Embryonic facial prominence (tissue), 1 donor: ENCODE results near the gene NFATC2.
"Not testable (repeated sequence)": the region's sequence is repeated elsewhere in the genome, so short reads cannot be mapped to it uniquely, and the experiment has no call there.

Experiments
- DNase-seq: peaks from one replicate; pipeline ENCODE4 v3.0.0-alpha.2; 2016; ENCODE audit errors: extremely low spot score

Gene NFATC2

GRCh38 chr20:51495291-51495690, 47.2 kb downstream of the NFATC2 start:
- DNase-seq, result no peak

GRCh38 chr20:51494241-51495110, 48.0 kb downstream of the NFATC2 start:
- DNase-seq, result no peak

- no peak for DNase-seq
These were observed 49.1 kb downstream of the NFATC2 start for GRCh38 chr20:51493346-51493791.

GRCh38 chr20:51492167-51493092, 50.1 kb downstream of the NFATC2 start:
- no peak for DNase-seq

DNA sequence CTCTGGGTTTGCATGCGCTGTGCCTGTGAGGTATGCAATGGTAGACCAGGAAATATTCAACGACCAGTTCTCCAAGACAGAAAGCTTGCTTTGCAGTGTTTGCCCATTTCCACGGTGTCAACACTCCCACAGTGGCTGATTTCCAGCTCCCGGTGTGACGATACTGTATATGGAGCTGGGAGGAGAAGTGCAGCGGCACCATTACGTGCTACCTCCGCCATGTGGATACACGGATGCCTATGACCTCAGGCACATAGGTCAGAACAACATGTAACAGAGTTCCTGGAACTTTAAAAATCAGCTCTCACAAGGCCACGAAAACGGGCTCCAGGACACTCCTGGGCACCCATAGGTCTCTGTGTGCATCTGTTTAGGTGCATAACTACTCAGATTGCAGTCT, 51.1 kb downstream of the NFATC2 start:
- no peak for DNase-seq

GRCh38 chr20:51490635-51491034, 51.9 kb downstream of the NFATC2 start:
- DNase-seq, result no peak

GRCh38 chr20:51489611-51490010, 52.9 kb downstream of the NFATC2 start:
- no peak for DNase-seq

DNA sequence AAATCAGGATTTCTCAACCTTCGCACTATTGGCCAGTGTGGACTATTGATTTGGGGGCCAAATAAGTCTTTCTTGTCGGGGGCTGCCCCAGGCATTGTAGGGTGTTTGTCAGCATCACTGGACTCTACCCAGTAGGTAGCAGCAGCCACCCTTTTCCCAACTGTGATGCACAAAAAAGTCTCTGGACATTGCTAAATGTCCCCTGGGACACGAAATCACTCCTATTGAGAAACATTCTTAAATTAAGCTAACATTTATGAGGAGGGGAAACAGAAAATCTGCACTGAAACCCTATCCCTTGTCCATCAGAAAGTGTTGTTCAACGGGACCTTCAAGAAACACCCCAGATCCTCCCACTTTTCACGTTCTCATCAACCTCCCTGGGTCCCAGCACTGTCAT, 54.2 kb downstream of the NFATC2 start:
- no peak for DNase-seq

GRCh38 chr20:51487565-51488268, 54.8 kb downstream of the NFATC2 start:
- peak; percentile 42 for DNase-seq

DNA sequence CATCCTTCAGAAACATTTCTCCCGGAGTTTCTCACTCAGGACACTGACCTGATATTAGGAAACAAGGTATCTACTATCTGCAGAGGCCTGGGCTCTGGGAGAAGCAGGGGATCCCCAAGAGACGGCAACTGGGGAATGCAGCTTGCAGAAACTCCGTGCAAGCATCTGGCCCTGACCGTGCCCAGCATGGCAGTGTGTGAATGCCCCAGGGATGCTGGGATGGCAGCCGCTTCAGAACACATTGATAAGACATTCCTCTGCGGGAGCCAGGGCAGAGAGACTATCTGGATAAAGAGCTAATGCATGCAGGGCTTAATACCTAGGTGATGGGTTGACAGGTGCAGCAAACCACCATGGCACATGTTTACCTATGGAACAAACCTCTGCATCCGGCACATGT, 55.4 kb downstream of the NFATC2 start:
- DNase-seq, result no peak

GRCh38 chr20:51486197-51487005, 56.1 kb downstream of the NFATC2 start:
- DNase-seq, result no peak

GRCh38 chr20:51484831-51485230, 57.7 kb downstream of the NFATC2 start:
- DNase-seq, result no peak

DNA sequence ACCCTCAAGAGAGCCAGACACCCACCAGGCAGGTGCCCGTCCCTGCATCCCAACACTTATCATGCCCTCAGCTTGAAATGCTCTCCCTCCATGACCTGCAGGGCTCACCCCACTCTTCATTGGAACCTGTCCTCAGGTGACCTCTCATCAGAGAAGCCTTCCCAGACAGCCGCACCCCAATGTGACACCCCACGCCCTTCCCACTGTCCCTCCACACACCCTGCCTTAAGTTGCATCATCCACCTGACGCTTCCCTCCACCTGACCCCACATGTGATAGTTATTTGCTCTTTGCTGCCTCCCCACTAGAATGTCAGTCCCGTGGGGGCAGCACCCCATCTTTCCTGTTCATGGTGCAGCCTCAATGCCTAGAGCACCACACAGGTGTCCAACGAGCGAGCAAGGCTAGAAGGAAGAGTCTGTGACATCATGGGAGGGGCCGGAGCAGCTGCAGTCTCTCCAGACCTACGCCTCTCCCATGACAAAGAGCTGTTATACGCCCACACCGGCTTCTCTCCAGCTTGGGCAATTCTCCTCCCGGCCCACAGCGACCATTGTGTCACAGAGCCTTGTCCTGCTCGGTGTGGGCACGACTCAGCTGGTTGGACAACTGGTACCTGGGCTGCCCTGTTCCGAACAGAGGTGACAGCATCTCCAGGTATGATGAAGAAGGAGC, 58.2 kb downstream of the NFATC2 start:
- DNase-seq, result no peak

DNA sequence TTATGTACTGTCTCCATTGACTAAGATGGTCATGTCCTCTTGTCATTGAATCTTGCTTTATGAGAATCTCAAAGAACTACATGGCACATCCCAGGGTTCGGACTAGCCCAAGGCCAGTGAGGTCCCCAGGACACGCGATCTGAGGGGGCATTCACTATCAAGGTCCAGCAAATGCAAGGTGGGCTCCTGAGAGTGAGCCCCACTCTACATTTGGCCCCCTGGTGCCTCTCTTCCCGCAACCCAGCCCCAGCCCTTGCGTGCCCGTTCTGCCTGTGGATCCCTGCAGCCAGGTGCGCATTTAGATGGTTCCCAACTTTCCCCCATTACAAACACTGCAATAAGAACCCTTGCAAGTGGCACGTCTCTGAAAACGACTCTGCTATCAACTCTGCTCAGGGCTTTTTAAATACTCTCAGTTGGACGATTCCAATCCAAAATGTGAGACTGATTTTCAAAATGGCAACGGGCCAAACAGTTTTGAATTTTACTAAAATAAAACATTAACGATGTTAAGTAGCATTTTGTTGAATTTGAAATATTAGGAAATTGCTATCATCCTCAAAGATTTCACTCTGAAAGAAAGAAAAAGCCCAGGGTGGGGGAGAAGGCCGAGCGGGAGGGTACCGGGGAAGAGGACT, 59.6 kb downstream of the NFATC2 start:
- DNase-seq, result no peak

DNA sequence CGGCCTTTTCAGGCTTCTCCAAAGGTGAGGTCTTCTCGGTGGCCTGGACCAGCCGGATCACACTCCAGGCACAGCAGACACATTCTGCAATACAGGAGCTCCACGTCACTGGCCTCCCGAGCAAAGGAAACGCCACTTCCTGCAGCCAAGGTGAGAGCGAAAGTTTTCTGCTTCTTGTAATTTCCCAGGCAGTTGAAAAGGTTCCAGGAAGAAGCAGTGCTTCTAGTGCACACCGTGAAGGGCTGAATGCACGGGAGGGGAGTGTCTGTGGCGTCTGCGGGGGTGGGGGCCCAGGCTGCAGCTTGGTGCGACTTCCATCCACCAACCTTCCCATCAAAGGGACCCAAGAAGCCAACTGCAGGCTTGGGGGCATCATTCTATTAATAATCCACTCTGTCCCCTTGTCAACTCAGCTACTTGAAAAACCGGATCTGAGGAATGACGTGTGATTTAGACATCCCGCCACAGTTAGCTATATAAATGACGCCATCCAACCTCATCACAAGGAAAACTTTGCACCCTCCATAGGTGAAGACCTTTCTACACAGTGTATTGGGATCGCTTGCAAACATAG, 61.1 kb downstream of the NFATC2 start:
- no peak for DNase-seq

- DNase-seq, result no peak
These were observed 61.8 kb downstream of the NFATC2 start for GRCh38 chr20:51480507-51481270.

GRCh38 chr20:51476106-51476505, 66.4 kb downstream of the NFATC2 start:
- DNase-seq, result not testable (repeated sequence)

- DNase-seq, result no peak
These were observed 68.7 kb downstream of the NFATC2 start for GRCh38 chr20:51473771-51474170.

- DNase-seq, result no peak
These were observed 69.3 kb downstream of the NFATC2 start for GRCh38 chr20:51473256-51473655.
